SK-N-SH (cell line): ENCODE measurements around the gene ZCCHC2. TPM values are rescaled to one million over a fixed set of nuclear protein-coding genes. Genes with fewer than 3 reads are reported as not detected.

Source experiments
- CTCF ChIA-PET: fragments of 300-600, 350-600 bp; formaldehyde crosslinking; extraction: SDS; loops from one replicate; lab custom pipeline; 2021; lab: Yijun Ruan, JAX
- POLR2A ChIA-PET: fragments of 350-600 bp; sonication (Branson Sonifier 250); formaldehyde crosslinking; extraction: SDS; loops from one replicate; lab custom pipeline; 2020; ENCODE audit warnings: antibody characterized with exemption, inconsistent platforms; lab: Yijun Ruan, JAX
- DNase-seq: peaks from one replicate; pipeline ENCODE4 v3.0.0; 2012
- H2AFZ ChIP-seq: fragments of 200-600 bp; sonication (generic); 2 replicates; pipeline ENCODE4 v1.8.1; 2016; ENCODE audit warnings: antibody characterized with exemption, mild to moderate bottlenecking, low read depth
- H3F3A ChIP-seq: fragments of 200-600 bp; sonication (generic); replicated peaks from 2 replicates; pipeline ENCODE3; 2016; ENCODE audit warnings: antibody characterized with exemption, mild to moderate bottlenecking; ENCODE audit not compliant: insufficient read depth
- H3K27ac ChIP-seq, 2 experiments: fragments of 200-500 bp in 1 of 2; fragments of 200-600 bp in 1 of 2; sonication (Bioruptor generic) in 1 of 2; sonication (generic), shearing (Covaris generic) in 1 of 2; 2 replicates each; pipeline versions ENCODE4 v1.5.1 to v1.6.1; 2014 to 2016; ENCODE audit warnings: low read depth in 2 of 2, inconsistent platforms in 1 of 2, low read length in 1 of 2, mild to moderate bottlenecking in 1 of 2, mixed read lengths in 1 of 2
- H3K27me3 ChIP-seq: fragments of 200-600 bp; sonication (generic), shearing (Covaris generic); 2 replicates; pipeline ENCODE4 v1.6.1; 2016; ENCODE audit warnings: mixed run types; ENCODE audit not compliant: insufficient read depth
- H3K36me3 ChIP-seq, 2 experiments: fragments of 200-500 bp in 1 of 2; fragments of 200-600 bp in 1 of 2; sonication (Bioruptor generic) in 1 of 2; sonication (generic) in 1 of 2; replicated peaks in 1 of 2; 2 replicates each; pipeline versions ENCODE3 to v1.5.1; 2014 to 2016; ENCODE audit warnings: low read length in 1 of 2, mild to moderate bottlenecking in 1 of 2; ENCODE audit not compliant: insufficient read depth in 2 of 2, control insufficient read depth in 1 of 2
- H3K4me1 ChIP-seq, 2 experiments: fragments of 200-500 bp in 1 of 2; fragments of 200-600 bp in 1 of 2; sonication (Bioruptor generic) in 1 of 2; sonication (generic), shearing (Covaris generic) in 1 of 2; 2 replicates each; pipeline versions ENCODE4 v1.5.1 to v1.6.1; 2014 to 2016; ENCODE audit warnings: low read depth in 1 of 2, low read length in 1 of 2, mixed run types in 1 of 2; ENCODE audit not compliant: insufficient read depth in 2 of 2, control insufficient read depth in 1 of 2
- H3K4me2 ChIP-seq: fragments of 200-600 bp; sonication (generic), shearing (Covaris generic); 2 replicates; pipeline ENCODE4 v1.6.1; 2017; ENCODE audit warnings: mixed run types
- H3K4me3 ChIP-seq, 2 experiments: fragments of 200-500 bp in 1 of 2; fragments of 200-600 bp in 1 of 2; sonication (Bioruptor generic) in 1 of 2; sonication (generic), shearing (Covaris generic) in 1 of 2; 2 replicates each; pipeline versions ENCODE4 v1.5.1 to v1.8.1; 2014 to 2016; ENCODE audit warnings: low read depth in 2 of 2, inconsistent platforms in 1 of 2, low read length in 1 of 2, mild to moderate bottlenecking in 1 of 2, mixed read lengths in 1 of 2, moderate library complexity in 1 of 2
- H3K79me2 ChIP-seq: fragments of 200-600 bp; sonication (generic); 2 replicates; pipeline ENCODE4 v1.8.1; 2017; ENCODE audit warnings: mild to moderate bottlenecking; ENCODE audit not compliant: insufficient read depth
- H3K9ac ChIP-seq: fragments of 200-600 bp; sonication (generic); 2 replicates; pipeline ENCODE4 v1.6.1; 2017; ENCODE audit warnings: mixed run types
- H3K9me2 ChIP-seq: fragments of 200-600 bp; sonication (generic); 2 replicates; pipeline ENCODE4 v1.6.1; 2017; ENCODE audit warnings: mixed run types
- H3K9me3 ChIP-seq: fragments of 200-600 bp; sonication (generic); 2 replicates; pipeline ENCODE4 v1.6.1; 2017; ENCODE audit warnings: mixed run types, mild to moderate bottlenecking, moderate library complexity
- H4K20me1 ChIP-seq: fragments of 200-600 bp; sonication (generic); 2 replicates; pipeline ENCODE4 v1.6.1; 2017; ENCODE audit warnings: mild to moderate bottlenecking, mixed run types; ENCODE audit not compliant: insufficient read depth
- ELF1 ChIP-seq: IDR thresholded peaks from 2 replicates; pipeline ENCODE4 v1.4.0; 2012
- EZH2phosphoT487 ChIP-seq: fragments of 200-600 bp; sonication (generic); IDR thresholded peaks from 2 replicates; pipeline ENCODE4 v1.6.1; 2017; ENCODE audit warnings: low read depth, mixed run types, mild to moderate bottlenecking, antibody characterized with exemption, moderate library complexity, borderline replicate concordance
- FOXJ3 ChIP-seq: sonication (generic); formaldehyde crosslinking; IDR thresholded peaks from 2 replicates; pipeline ENCODE4 v1.5.1; 2020; ENCODE audit warnings: mild to moderate bottlenecking, missing genetic modification reagents
- FOXM1 ChIP-seq: IDR thresholded peaks from 2 replicates; pipeline ENCODE4 v1.4.0; 2012; ENCODE audit warnings: low read depth, mild to moderate bottlenecking
- GATA2 ChIP-seq: sonication (generic); formaldehyde crosslinking; IDR thresholded peaks from 2 replicates; pipeline ENCODE4 v1.5.0; 2020; ENCODE audit warnings: mild to moderate bottlenecking, missing genetic modification reagents
- JUND ChIP-seq: IDR thresholded peaks from 2 replicates; pipeline ENCODE4 v1.4.0; 2012
- NFIC ChIP-seq: IDR thresholded peaks from 2 replicates; pipeline ENCODE4 v1.4.0; 2012; ENCODE audit warnings: borderline replicate concordance
- RCOR1 ChIP-seq: fragments of 150-350 bp; IDR thresholded peaks from 2 replicates; pipeline ENCODE4 v1.6.1; 2017; ENCODE audit warnings: antibody characterized with exemption, low read length
- SIN3A ChIP-seq: IDR thresholded peaks from 2 replicates; pipeline ENCODE4 v1.6.1; 2012; ENCODE audit warnings: low read depth, mild to moderate bottlenecking, low read length, moderate library complexity, borderline replicate concordance
- TAF1 ChIP-seq: IDR thresholded peaks from 2 replicates; pipeline ENCODE4 v1.6.1; 2012; ENCODE audit warnings: low read depth, mild to moderate bottlenecking, low read length, moderate library complexity, borderline replicate concordance
- TCF12 ChIP-seq: IDR thresholded peaks from 2 replicates; pipeline ENCODE4 v1.4.0; 2012
- TEAD4 ChIP-seq: IDR thresholded peaks from 2 replicates; pipeline ENCODE4 v1.4.0; 2012; ENCODE audit warnings: mild to moderate bottlenecking, borderline replicate concordance; ENCODE audit not compliant: insufficient read depth
- WGBS: methylation state at CpG from one replicate; pipeline ENCODE4 v1.1.6; 2017; ENCODE audit warnings: low lambda C conversion rate; 5-methylcytosine and 5-hydroxymethylcytosine counted together
- polyA plus RNA-seq, 3 experiments: library from polyadenylated mRNA; depleted of rRNA; stranded (reverse); fragments of >200 nt; gene quantifications; 2 replicates each; pipeline ENCODE4 v1.2.3, GENCODE V29; 2012
- TF ChIP-seq, protein P1 (sequence below): IDR thresholded peaks from 2 replicates; pipeline ENCODE4 v1.4.0; 2012; ENCODE audit warnings: low read depth, borderline replicate concordance
- TF ChIP-seq, protein P2 (sequence below): IDR thresholded peaks from 2 replicates; pipeline ENCODE4; 2012
- TF ChIP-seq, protein P3 (sequence below): fragments of 150-350 bp; IDR thresholded peaks from 2 replicates; pipeline ENCODE4 v1.6.1; 2016; ENCODE audit warnings: mild to moderate bottlenecking, low read depth, low read length
- TF ChIP-seq, protein P4 (sequence below): fragments of 200-600 bp; sonication (generic); IDR thresholded peaks from 2 replicates; pipeline ENCODE4 v1.6.1; 2017; ENCODE audit warnings: antibody characterized with exemption, mild to moderate bottlenecking, moderate library complexity

The ZCCHC2 gene
- polyA plus RNA-seq, 1 of the 3 experiments (the other 2 are of a cell fraction), result 7.3 TPM

DNA sequence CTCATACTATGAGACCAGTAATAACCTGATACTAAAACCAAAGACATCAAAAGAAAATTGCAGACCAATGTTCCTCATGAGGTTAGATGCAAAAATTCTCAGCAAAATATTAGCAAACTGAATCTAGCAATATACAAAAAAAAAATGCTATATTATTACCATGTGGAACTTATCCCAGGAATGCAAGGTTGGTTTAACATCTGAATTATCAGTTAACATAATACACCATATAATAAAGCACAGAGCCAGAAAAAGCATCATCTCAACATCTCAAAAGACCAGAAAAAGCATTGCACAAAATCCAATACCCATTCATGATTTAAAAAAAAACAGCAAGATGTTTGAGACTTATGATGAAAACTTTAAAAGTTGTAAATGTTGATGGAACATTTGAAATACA, 8.3 kb upstream of the ZCCHC2 start:
- no peak overlapping the region for H3K4me3 ChIP-seq
- POLR2A ChIA-PET, result no interaction called here
- no peaks in the 10 kb centered on the region for H3K36me3 ChIP-seq
- CTCF ChIA-PET, result no interaction called here
- TF ChIP-seq, protein P1, sequence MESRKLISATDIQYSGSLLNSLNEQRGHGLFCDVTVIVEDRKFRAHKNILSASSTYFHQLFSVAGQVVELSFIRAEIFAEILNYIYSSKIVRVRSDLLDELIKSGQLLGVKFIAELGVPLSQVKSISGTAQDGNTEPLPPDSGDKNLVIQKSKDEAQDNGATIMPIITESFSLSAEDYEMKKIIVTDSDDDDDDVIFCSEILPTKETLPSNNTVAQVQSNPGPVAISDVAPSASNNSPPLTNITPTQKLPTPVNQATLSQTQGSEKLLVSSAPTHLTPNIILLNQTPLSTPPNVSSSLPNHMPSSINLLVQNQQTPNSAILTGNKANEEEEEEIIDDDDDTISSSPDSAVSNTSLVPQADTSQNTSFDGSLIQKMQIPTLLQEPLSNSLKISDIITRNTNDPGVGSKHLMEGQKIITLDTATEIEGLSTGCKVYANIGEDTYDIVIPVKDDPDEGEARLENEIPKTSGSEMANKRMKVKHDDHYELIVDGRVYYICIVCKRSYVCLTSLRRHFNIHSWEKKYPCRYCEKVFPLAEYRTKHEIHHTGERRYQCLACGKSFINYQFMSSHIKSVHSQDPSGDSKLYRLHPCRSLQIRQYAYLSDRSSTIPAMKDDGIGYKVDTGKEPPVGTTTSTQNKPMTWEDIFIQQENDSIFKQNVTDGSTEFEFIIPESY, result no peak
- TF ChIP-seq GATA2 (CRISPR knock-in tag) (no peak), JUND (no peak), EZH2phosphoT487 (no peak), FOXM1 (no peak)
- H3K79me2 ChIP-seq, result no peaks in the 10 kb centered on the region
- no peak for DNase-seq
- H3K9ac ChIP-seq, result no peak overlapping the region
- no peak overlapping the region for H3K4me2 ChIP-seq
- no peaks in the 10 kb centered on the region for H3F3A ChIP-seq
- no peak overlapping the region for H2AFZ ChIP-seq
- peaks cover 0 to 4% of the 10 kb centered on the region in 2 experiments; a peak in 1 of 4 replicates for H3K4me1 ChIP-seq
- no peak overlapping the region for H3K27ac ChIP-seq
- H4K20me1 ChIP-seq, result no peaks in the 10 kb centered on the region
- peaks cover 14% of the 10 kb centered on the region; the same call in 1 of the 2 replicates for H3K9me3 ChIP-seq
- no peaks in the 10 kb centered on the region for H3K9me2 ChIP-seq
- H3K27me3 ChIP-seq, result no peaks in the 10 kb centered on the region

DNA sequence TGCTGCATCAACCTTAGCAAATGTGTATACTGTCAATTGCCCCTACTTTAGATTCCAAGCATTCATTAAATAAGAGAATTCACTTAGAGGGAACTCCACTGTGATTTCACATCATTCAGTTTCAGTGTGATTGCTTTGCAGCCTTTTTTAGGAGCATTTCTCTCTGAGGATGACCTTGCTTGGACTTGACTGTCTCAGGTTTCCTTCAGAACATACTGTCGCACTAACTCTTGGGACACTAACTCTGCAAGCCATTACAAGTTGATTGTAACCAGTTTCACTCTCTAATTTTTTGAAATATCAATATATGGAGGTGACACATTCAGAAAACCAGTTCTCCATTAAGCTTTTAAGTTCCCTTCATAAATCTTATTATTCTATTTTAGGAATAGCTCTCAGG, 6.6 kb upstream of the ZCCHC2 start:
- DNase-seq, result no peak
- POLR2A ChIA-PET, result no interaction called here
- CTCF ChIA-PET, result no interaction called here
- Histone ChIP-seq H4K20me1 (no peaks in the 10 kb centered on the region), H3K4me3 (no peak overlapping the region), H3K79me2 (no peaks in the 10 kb centered on the region), H3F3A (no peaks in the 10 kb centered on the region), H3K9ac (no peak overlapping the region), H3K9me3 (peaks cover 14% of the 10 kb centered on the region; the same call in 1 of the 2 replicates), H3K9me2 (no peaks in the 10 kb centered on the region), H3K27ac (no peak overlapping the region), H2AFZ (no peak overlapping the region), H3K4me2 (no peak overlapping the region), H3K36me3 (no peaks in the 10 kb centered on the region), H3K27me3 (no peaks in the 10 kb centered on the region), H3K4me1 (no peaks in the 10 kb centered on the region)
- WGBS, result 94% methylated on average over 1 of the region's 1 CpG
- TF ChIP-seq NFIC (no peak), GATA2 (CRISPR knock-in tag) (no peak), ELF1 (no peak), TAF1 (no peak), TEAD4 (no peak), RCOR1 (no peak), EZH2phosphoT487 (no peak), FOXJ3 (CRISPR knock-in tag) (no peak), SIN3A (no peak), TCF12 (no peak)
- TF ChIP-seq, protein P2, sequence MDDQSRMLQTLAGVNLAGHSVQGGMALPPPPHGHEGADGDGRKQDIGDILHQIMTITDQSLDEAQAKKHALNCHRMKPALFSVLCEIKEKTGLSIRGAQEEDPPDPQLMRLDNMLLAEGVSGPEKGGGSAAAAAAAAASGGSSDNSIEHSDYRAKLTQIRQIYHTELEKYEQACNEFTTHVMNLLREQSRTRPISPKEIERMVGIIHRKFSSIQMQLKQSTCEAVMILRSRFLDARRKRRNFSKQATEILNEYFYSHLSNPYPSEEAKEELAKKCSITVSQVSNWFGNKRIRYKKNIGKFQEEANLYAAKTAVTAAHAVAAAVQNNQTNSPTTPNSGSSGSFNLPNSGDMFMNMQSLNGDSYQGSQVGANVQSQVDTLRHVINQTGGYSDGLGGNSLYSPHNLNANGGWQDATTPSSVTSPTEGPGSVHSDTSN, result no peak
- TF ChIP-seq, protein P3, sequence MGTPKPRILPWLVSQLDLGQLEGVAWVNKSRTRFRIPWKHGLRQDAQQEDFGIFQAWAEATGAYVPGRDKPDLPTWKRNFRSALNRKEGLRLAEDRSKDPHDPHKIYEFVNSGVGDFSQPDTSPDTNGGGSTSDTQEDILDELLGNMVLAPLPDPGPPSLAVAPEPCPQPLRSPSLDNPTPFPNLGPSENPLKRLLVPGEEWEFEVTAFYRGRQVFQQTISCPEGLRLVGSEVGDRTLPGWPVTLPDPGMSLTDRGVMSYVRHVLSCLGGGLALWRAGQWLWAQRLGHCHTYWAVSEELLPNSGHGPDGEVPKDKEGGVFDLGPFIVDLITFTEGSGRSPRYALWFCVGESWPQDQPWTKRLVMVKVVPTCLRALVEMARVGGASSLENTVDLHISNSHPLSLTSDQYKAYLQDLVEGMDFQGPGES, result no peak
- TF ChIP-seq, protein P4, sequence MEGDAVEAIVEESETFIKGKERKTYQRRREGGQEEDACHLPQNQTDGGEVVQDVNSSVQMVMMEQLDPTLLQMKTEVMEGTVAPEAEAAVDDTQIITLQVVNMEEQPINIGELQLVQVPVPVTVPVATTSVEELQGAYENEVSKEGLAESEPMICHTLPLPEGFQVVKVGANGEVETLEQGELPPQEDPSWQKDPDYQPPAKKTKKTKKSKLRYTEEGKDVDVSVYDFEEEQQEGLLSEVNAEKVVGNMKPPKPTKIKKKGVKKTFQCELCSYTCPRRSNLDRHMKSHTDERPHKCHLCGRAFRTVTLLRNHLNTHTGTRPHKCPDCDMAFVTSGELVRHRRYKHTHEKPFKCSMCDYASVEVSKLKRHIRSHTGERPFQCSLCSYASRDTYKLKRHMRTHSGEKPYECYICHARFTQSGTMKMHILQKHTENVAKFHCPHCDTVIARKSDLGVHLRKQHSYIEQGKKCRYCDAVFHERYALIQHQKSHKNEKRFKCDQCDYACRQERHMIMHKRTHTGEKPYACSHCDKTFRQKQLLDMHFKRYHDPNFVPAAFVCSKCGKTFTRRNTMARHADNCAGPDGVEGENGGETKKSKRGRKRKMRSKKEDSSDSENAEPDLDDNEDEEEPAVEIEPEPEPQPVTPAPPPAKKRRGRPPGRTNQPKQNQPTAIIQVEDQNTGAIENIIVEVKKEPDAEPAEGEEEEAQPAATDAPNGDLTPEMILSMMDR, result no peak
